GM15510 (cell line): ENCODE results near the gene FBXL4.

ENCODE experiments used
- POLR2A ChIP-seq: IDR thresholded peaks from 3 replicates; pipeline ENCODE4 v1.6.1; 2011; ENCODE audit warnings: borderline replicate concordance; ENCODE audit not compliant: insufficient read length; ENCODE audit errors: extremely low read depth

FBXL4 gene

DNA sequence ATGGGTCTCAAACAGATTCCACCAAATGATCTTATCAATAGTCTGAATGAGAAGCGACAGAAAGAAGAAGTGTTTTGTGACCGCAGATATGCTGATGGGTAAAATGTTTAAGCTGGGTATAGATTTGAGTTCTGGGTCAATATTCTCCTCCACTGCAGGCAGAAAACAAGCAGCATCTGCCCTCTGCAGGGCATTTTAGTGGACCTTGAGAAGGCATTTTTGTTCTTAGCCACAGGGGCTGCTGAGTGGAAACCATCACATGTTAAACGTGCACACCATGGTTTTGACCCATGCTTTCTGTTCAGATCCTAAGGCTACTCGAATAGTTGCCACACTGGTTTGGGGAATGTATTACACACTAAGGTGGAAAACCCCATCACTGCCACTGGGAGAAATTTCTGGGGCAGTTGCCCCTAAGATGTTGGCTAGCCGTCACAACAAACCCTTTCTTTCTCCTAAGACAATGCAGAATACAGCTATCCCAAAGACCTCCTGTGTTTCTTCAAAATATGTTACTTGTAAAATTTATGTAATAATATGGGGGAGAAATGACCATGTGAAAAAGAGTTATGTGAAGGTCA, 107.9 kb downstream of the FBXL4 start:
- no peak for TF ChIP-seq POLR2A

GRCh38 chr6:98838975-98839374, 108.8 kb downstream of the FBXL4 start:
- no peak for TF ChIP-seq POLR2A

DNA sequence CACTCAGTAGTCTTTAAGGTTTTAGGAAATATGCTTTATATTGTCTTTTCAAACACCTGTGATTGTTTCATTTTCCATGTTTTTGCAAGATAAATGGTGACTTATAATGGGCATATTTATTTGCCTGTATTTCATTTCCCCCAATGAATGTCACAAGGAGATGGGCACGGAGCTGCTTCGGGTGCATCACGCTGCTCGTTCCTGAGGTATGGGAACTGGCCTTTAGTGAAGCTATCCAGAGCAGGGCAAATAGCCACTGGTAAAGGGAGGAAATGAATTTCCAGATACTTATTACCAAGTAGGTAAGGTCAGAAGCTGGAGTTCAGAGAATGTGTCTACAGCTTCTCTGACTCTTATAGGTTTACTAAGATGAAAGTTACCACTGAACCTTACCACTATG, 109.7 kb downstream of the FBXL4 start:
- TF ChIP-seq POLR2A = no peak

- no peak for TF ChIP-seq POLR2A
These were observed 110.5 kb downstream of the FBXL4 start for GRCh38 chr6:98836962-98837944.

DNA sequence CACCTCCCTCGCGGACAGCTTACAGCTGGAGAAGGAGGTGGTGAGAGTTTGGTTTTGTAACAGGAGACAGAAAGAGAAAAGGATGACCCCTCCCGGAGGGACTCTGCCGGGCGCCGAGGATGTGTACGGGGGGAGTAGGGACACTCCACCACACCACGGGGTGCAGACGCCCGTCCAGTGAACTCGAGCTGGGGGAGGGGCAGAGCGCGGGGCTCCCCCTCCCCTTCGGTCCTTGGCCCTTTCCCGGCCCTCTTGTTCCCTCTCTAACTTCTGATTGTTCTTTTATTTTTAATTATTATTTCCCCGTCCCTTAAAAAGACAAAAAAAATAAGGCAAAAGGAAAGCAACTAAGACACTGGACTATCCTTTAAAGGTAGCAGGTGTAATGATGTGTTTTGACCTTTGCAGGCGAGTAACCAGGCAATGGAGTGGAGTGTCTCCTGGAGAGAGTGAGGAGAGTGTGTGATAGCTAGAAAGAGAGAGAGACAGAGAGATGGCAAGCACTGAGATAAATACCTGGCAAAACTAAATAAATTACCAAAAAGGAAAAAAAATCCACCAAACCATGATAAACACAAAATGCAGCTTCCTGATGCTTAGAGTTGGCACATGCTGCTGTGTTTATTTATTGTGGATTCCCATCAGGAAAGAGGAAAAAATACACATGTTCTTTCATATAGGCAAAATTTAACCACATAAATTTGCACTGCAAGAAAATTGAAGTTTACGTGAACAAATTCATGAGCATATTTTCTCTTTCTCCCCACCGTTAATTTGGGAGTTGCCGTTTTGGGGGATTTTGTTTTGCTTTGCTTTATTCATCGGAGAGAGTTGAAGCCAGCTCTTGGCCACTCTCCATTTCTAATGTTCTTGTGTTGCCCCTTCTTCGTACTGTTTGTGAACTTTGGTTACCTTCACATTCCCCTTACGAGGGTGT, 111.5 kb downstream of the FBXL4 start:
- TF ChIP-seq POLR2A = no peak

- no peak for TF ChIP-seq POLR2A
These were observed 112.4 kb downstream of the FBXL4 start for GRCh38 chr6:98835149-98836024.

GRCh38 chr6:98834060-98835031, 113.4 kb downstream of the FBXL4 start, which contains the start of gene POU3F2:
POU3F2 (plus strand) TSS chr6:98834574; CDS start chr6:98834874, 300 bp downstream.
- TF ChIP-seq POLR2A = no peak

GRCh38 chr6:98833307-98834059, 114.3 kb downstream of the FBXL4 start:
- no peak for TF ChIP-seq POLR2A

GRCh38 chr6:98833057-98833306, 114.8 kb downstream of the FBXL4 start:
- TF ChIP-seq POLR2A = no peak

- TF ChIP-seq POLR2A = no peak
These were observed 115.3 kb downstream of the FBXL4 start for GRCh38 chr6:98832284-98833056.

GRCh38 chr6:98831959-98832283, 115.8 kb downstream of the FBXL4 start:
- TF ChIP-seq POLR2A = no peak
